ENCODE data around the gene TIMM44. TPM values are rescaled to one million over a fixed set of nuclear protein-coding genes. Genes with fewer than 3 reads are reported as not detected.

Gene TIMM44
- total RNA-seq, 3 donors from 2014 or later, result 180 to 193 (median 190) TPM

DNA sequence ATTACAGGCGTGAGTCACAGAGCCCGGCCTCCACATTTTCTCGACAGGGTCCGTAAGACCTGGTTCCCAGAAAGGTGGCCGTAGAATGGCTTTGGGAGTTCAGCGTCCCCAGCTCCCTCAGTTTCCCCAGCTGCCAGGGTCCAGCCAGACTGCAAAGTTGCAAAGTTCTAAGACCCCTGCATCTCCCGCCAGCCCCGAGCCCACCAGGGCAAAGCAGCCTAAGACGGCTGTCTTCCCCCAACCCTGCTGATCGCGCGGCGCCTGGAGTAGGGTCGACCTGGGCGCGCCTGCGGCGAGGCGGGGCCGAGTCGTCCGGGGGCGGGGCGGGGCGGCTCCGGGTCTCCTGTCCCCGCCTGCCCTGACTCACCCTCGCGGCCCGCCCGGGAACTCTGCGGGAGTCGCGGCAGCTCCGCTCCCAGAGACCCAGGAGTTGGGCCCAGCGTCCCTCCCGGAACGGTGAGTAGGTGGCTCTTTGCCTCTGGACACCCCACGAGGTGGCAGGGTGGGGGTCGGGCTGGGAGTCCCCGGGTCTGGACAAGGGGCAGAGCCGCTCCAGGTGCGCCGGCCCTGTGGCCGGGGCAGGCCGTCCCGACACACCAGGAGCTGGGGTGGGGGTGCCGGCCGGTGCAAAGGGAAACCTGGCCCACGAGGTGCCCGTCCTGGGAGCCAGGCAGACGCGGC lies 55.2 kb downstream of the TIMM44 start, which contains the start of gene LRRC8E:
Gene LRRC8E, plus strand, starts transcription at position 366 of the 681 bp plus-strand sequence. CDS start 7,094 bp downstream, outside the sequence.
- no peak within 1 kb of the TSS for H3K4me3 Mint-ChIP-seq
- peak; percentile 95 to 98 for ATAC-seq

GRCh38 chr19:7887408-7888144 lies 55.9 kb downstream of the TIMM44 start:
- no peak for ATAC-seq
- Mint-ChIP-seq H3K36me3 (ENCODE audit: insufficient read depth) (no peaks in the 10 kb centered on the region), H3K4me3 (no peak overlapping the region), H3K9me3 (no peaks in the 10 kb centered on the region), H3K27me3 (ENCODE audit: low read depth) (peaks cover 23% of the 10 kb centered on the region), H3K4me1 (ENCODE audit: low read depth) (no peaks in the 10 kb centered on the region)
- DNase-seq, result no peak

More for the DNA sequence above, 55.2 kb downstream of the TIMM44 start, which contains the start of gene LRRC8E:
- peak; percentile 41 for DNase-seq
- Mint-ChIP-seq H3K9me3 (no peaks in the 10 kb centered on the region), H3K36me3 (ENCODE audit: insufficient read depth) (no peaks in the 10 kb centered on the region), H3K27me3 (ENCODE audit: low read depth) (peaks cover 23% of the 10 kb centered on the region), H3K4me1 (ENCODE audit: low read depth) (no peaks in the 10 kb centered on the region)

DNA sequence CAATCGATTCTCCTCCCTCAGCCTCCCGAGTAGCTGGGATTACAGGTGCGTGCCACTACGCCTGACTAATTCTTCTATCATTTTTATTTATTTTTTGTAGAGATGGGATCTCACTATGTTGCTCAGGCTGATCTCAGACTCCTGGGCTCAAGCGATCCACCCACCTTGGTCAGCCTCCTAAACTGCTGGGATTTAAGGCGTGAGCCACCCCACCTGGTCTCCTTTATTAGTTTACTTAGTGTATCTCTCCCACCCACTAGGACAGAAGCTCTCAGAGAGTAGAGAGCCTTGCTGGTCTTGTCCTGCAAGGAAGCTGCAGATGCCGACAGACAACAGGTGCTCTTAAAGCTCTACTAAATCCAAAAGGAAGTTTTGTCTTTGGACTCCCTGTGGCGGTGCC lies 57.6 kb downstream of the TIMM44 start:
- no peak for ATAC-seq
- H3K27me3 Mint-ChIP-seq (ENCODE audit: low read depth), result peaks cover 18% of the 10 kb centered on the region

GRCh38 chr19:7883796-7884570 lies 59.5 kb downstream of the TIMM44 start:
- DNase-seq (no peak), ATAC-seq (no peak)
- no peaks in the 10 kb centered on the region for H3K9me3 Mint-ChIP-seq

More for the DNA sequence above, 57.6 kb downstream of the TIMM44 start:
- Mint-ChIP-seq H3K4me1 (ENCODE audit: low read depth) (no peaks in the 10 kb centered on the region), H3K9me3 (no peaks in the 10 kb centered on the region), H3K36me3 (ENCODE audit: insufficient read depth) (no peaks in the 10 kb centered on the region), H3K4me3 (no peak overlapping the region)
- DNase-seq, result no peak

DNA sequence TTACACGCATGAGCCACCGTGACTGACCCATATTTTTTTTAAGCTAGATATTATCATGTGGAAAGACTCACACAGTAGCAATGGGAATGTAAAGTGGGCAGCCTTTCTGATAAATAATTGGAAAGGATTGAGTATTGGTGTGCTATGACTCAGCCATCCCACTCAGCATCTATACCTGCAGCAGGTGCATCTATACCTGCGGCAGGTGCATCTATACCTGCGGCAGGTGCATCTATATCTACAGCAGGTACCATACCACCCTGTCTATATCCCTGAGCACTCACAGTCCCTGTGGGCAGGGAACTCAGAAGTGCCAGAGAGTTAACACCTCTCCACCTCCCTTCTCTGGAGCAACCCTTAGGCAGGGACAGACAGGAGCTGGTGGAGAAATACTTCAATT lies 60.4 kb downstream of the TIMM44 start:
- ATAC-seq (no peak), DNase-seq (no peak)
- no peak overlapping the region for H3K4me3 Mint-ChIP-seq
- H3K36me3 Mint-ChIP-seq (ENCODE audit: insufficient read depth), result no peaks in the 10 kb centered on the region
- H3K27me3 Mint-ChIP-seq (ENCODE audit: low read depth), result peaks cover 8% of the 10 kb centered on the region
- H3K9me3 Mint-ChIP-seq, result no peaks in the 10 kb centered on the region
- no peaks in the 10 kb centered on the region for H3K4me1 Mint-ChIP-seq (ENCODE audit: low read depth)

More at GRCh38 chr19:7883796-7884570, 59.5 kb downstream of the TIMM44 start:
- Mint-ChIP-seq H3K4me3 (no peak overlapping the region), H3K36me3 (ENCODE audit: insufficient read depth) (no peaks in the 10 kb centered on the region), H3K4me1 (ENCODE audit: low read depth) (no peaks in the 10 kb centered on the region), H3K27me3 (ENCODE audit: low read depth) (peaks cover 12% of the 10 kb centered on the region)

DNA sequence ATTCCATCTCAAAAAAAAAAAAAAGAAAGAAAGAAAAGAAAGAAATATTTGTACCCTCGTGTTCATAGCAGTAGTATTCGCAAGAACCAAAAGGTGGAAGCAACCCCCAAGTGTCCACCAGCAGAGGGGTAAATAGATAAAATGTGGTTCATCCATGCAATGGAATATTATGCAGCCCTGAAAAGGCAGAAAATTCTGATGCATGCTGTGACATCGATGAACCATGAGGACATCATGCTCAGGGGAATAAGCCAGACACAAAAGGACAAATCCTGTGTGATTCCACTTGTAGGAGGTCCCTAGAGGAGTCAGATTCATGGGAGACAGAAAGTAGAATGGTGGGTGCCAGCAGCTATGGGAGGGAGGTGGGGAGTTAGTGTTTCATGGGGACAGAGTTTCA lies 61.6 kb downstream of the TIMM44 start:
- ATAC-seq (no peak), DNase-seq (no peak)
- no peaks in the 10 kb centered on the region for H3K4me1 Mint-ChIP-seq (ENCODE audit: low read depth)
- H3K36me3 Mint-ChIP-seq (ENCODE audit: insufficient read depth), result no peaks in the 10 kb centered on the region
- no peaks in the 10 kb centered on the region for H3K9me3 Mint-ChIP-seq
- no peaks in the 10 kb centered on the region for H3K27me3 Mint-ChIP-seq (ENCODE audit: low read depth)
- H3K4me3 Mint-ChIP-seq, result no peak overlapping the region

DNA sequence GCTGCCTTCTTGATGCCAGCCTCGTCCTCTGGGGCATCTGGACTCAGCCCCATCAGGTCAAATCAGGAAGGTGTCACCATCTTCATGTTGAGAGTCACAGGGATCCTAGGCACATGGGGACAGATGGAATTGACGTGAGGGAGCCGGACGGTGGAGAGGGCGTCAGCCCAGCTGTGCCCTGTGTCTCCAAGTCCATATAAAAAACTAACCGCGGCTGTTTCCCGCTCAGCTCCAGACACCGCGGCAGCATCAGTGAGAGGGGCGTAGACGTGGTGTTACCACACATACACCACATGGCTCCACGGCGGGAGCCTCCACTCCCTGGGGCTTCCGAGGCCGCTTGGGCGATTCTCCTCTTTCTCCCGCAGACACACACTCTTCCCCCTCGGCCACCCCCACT lies 63.6 kb downstream of the TIMM44 start:
- no peak for DNase-seq
- H3K4me1 Mint-ChIP-seq (ENCODE audit: low read depth), result no peaks in the 10 kb centered on the region
- ATAC-seq, result no peak
- no peaks in the 10 kb centered on the region for H3K9me3 Mint-ChIP-seq
- H3K27me3 Mint-ChIP-seq (ENCODE audit: low read depth), result peaks cover 3% of the 10 kb centered on the region
- no peak overlapping the region for H3K4me3 Mint-ChIP-seq
- no peaks in the 10 kb centered on the region for H3K36me3 Mint-ChIP-seq (ENCODE audit: insufficient read depth)

DNA sequence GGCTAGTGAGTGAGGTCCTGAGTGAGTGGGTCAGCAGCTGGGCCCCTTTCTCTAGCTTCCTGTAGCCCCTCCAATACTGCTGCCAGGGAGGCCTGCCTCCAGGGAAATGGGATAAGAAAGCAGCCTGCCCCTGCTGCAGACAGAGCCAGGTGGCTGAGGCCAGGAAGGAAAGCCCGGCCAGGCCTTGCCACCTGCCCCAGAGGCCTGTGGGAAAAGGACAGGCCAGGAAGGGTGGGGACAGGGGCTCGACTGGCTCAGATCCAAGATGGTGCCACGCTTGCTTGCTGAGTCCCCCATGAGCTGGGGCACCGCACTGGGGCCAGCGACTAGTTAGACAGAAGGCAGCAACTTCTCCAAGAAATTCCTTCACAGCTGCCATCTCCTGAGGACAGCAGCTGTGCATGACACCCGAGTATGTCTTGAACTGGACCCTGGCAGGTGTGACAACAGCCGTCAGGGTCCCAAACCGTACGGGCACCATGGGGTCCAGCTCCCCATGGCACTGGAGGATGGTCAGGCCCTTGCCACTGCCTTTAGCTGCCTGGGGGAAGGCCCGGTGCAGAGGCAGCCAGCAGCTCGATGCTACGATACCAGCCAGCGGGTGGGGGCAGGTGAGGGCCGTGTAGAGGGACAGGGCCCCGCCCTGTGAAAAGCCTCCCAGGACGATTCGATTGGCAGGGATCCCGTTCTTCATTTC lies 64.2 kb downstream of the TIMM44 start:
- Mint-ChIP-seq H3K27me3 (ENCODE audit: low read depth) (peaks cover 5% of the 10 kb centered on the region), H3K9me3 (no peaks in the 10 kb centered on the region), H3K4me1 (ENCODE audit: low read depth) (peaks cover 3% of the 10 kb centered on the region), H3K4me3 (no peak overlapping the region), H3K36me3 (ENCODE audit: insufficient read depth) (no peaks in the 10 kb centered on the region)
- ATAC-seq (no peak), DNase-seq (no peak)

DNA sequence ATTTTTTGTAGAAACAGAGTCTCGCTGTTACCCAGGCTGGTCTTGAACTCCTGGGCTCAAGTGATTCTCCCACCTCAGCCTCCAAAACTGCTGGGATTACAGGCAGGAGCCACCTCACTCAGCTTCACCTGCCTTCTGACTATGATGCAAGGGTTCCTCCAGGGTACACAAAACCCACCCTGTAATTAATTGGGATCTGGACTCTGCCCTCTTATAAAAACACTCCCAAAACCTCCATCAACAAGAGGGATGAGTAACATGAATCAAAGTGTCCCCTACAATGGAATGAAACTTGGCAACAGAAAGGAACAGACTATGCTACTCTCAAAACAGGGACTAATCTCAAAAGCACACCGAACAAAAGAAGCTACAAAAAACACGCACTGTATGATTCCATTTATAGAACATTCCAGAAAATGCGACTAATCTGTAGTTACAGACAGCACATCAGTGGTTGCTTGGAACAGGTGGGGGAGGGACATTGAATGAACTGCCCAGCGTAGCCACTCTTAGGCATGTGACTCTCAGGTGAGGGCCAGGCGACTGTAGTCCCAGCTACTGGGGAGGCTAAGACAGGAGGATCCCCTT lies 66.1 kb downstream of the TIMM44 start:
- Mint-ChIP-seq H3K4me1 (ENCODE audit: low read depth) (peaks cover 5% of the 10 kb centered on the region), H3K4me3 (no peak overlapping the region), H3K9me3 (no peaks in the 10 kb centered on the region), H3K36me3 (ENCODE audit: insufficient read depth) (no peaks in the 10 kb centered on the region), H3K27me3 (ENCODE audit: low read depth) (peaks cover 14% of the 10 kb centered on the region)
- ATAC-seq (no peak), DNase-seq (no peak)

Other genes with a start within 250 kb of the TIMM44 start
- 10 to 100 TPM in 2 of 3 donors, 1 to 10 TPM in 1; 6.9 to 52.7 (median 20.5) TPM for gene FCER2, start 241.5 kb downstream of the TIMM44 start, total RNA-seq
- gene CLEC4G, start 211.6 kb downstream of the TIMM44 start, total RNA-seq, result not detected
- not detected for gene CD209, start 196.1 kb downstream of the TIMM44 start, total RNA-seq
- not detected for gene CLEC4M, start 180.4 kb downstream of the TIMM44 start, total RNA-seq
- 1 to 10 TPM; 6.6 to 7.5 (median 7.1) TPM for gene EVI5L, start 113.4 kb downstream of the TIMM44 start, total RNA-seq
- under 1 TPM in 2 of 3 donors, not detected in 1; 0.05 to 0.08 TPM for gene PRR36, start 69.3 kb downstream of the TIMM44 start, total RNA-seq
- gene LRRC8E, start 55.2 kb downstream of the TIMM44 start, total RNA-seq, result under 1 TPM in 1 of 3 donors, not detected in 2; 0.05 TPM
- 10 to 100 TPM; 40.4 to 44.0 (median 43.3) TPM for gene MAP2K7, start 39.8 kb downstream of the TIMM44 start, total RNA-seq
- gene TGFBR3L, start 28.8 kb downstream of the TIMM44 start, total RNA-seq, result 1 to 10 TPM in 2 of 3 donors, under 1 TPM in 1; 0.74 to 2.4 (median 1.4) TPM
- gene SNAPC2, start 23.3 kb downstream of the TIMM44 start, total RNA-seq, result 10 to 100 TPM; 16.7 to 20.0 (median 18.8) TPM
- 1 to 10 TPM in 1 of 3 donors, under 1 TPM in 2; 0.71 to 1.4 (median 0.95) TPM for gene CTXN1, start 17.5 kb downstream of the TIMM44 start, total RNA-seq
- 100 to 1,000 TPM; 160 to 171 (median 161) TPM for gene ELAVL1, start 62.0 kb upstream of the TIMM44 start, total RNA-seq
- not detected for gene CCL25, start 109.1 kb upstream of the TIMM44 start, total RNA-seq
- gene FBN3, start 205.9 kb upstream of the TIMM44 start, total RNA-seq, result under 1 TPM in 1 of 3 donors, not detected in 2; 0.03 TPM

Data from activated T-cell treated with anti-CD3 and anti-CD28 coated beads, Interleukin-2, amount 50 U/mL, for 4 hours (primary cell).